Colonic mucosa (tissue), 4 donors: ENCODE results near the gene DCPS. TPM values are rescaled to one million over a fixed set of nuclear protein-coding genes. Genes with fewer than 3 reads are reported as not detected.
A peak's percentile ranks its signal among the peaks of the same experiment; 100 is the strongest.

Experiments used
- DNase-seq: peaks from one replicate; pipeline ENCODE4 v3.0.0-alpha.2; 2020
- H3K27ac ChIP-seq: fragments of 200-600 bp; one replicate; pipeline ENCODE4 v1.8.0; 2021
- H3K27me3 ChIP-seq: fragments of 200-600 bp; one replicate; pipeline ENCODE4 v1.8.0; 2021
- H3K36me3 ChIP-seq: fragments of 200-600 bp; one replicate; pipeline ENCODE4 v1.8.0; 2021
- H3K4me1 ChIP-seq: fragments of 200-600 bp; one replicate; pipeline ENCODE4 v1.8.0; 2021; ENCODE audit warnings: mild to moderate bottlenecking
- H3K4me3 ChIP-seq: fragments of 200-600 bp; one replicate; pipeline ENCODE4 v1.8.0; 2021
- H3K9ac ChIP-seq, 2 donors: one replicate each; pipeline ENCODE4 v1.7.0; 2013; ENCODE audit warnings: control low read depth in 2 of 2, low read depth in 2 of 2, low read length in 2 of 2
- H3K9me3 ChIP-seq: fragments of 200-600 bp; one replicate; pipeline ENCODE4 v1.8.0; 2021
- intact Hi-C: fragments of 100-400 bp; cut with DNase I; formaldehyde crosslinking; loops from one replicate; pipeline ENCODE4 v1.14.1; 2022
- total RNA-seq, 2 donors: library from RNA; stranded (reverse); fragmentation: NEBNext Ultra II Directional in 1 of 2; extraction: Animal tissue kit (Norgen Biotek cat#: 25700) in 1 of 2; gene quantifications; one replicate each; pipeline ENCODE4 v1.2.1, GENCODE V29; 2021
- TF ChIP-seq, protein P1 (sequence below): fragments of 200-600 bp; IDR thresholded peaks from one replicate; pipeline ENCODE4 v1.8.0; 2022; ENCODE audit warnings: antibody characterized with exemption, mild to moderate bottlenecking
- donor health status: healthy.
- donor health status: DM: no; HTN: no; CAD: no.
- donor health status: DM: no; HTN: no; CAD: no.

DCPS gene
- total RNA-seq, 2 donors from 2014 or later: 17.2 to 31.1 TPM

DNA sequence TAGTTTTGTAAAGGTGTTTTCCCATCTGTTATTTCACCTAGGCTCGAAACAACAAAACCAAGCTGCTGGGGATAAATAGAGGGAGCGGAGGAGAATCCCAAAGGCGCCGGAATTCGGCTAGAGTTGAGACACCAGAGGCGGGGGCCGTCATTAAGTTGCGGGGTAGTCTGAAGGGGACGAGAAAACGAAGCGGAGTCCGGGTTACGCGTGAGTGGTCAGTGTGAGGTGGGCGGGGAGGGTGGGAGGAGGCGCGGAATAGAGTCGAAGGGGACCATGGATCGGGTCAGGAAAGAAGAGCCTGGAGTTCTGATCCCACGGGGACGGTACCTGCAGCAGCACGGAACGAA, 35.5 kb upstream of the DCPS start:
- Histone ChIP-seq H3K27ac (peak overlapping the region; percentile 85), H3K4me1 (peaks cover 5% of the 10 kb centered on the region), H3K9ac (peak overlapping the region; percentile 89 to 93), H3K36me3 (peaks cover 17% of the 10 kb centered on the region), H3K9me3 (no peaks in the 10 kb centered on the region), H3K4me3 (peak overlapping the region; percentile 72), H3K27me3 (no peaks in the 10 kb centered on the region)
- TF ChIP-seq, protein P1, sequence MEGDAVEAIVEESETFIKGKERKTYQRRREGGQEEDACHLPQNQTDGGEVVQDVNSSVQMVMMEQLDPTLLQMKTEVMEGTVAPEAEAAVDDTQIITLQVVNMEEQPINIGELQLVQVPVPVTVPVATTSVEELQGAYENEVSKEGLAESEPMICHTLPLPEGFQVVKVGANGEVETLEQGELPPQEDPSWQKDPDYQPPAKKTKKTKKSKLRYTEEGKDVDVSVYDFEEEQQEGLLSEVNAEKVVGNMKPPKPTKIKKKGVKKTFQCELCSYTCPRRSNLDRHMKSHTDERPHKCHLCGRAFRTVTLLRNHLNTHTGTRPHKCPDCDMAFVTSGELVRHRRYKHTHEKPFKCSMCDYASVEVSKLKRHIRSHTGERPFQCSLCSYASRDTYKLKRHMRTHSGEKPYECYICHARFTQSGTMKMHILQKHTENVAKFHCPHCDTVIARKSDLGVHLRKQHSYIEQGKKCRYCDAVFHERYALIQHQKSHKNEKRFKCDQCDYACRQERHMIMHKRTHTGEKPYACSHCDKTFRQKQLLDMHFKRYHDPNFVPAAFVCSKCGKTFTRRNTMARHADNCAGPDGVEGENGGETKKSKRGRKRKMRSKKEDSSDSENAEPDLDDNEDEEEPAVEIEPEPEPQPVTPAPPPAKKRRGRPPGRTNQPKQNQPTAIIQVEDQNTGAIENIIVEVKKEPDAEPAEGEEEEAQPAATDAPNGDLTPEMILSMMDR: no peak
- no peak for DNase-seq
- intact Hi-C loops: loop anchor here (5.0 kb wide), 1 partner anchor 56 kb away; the partner anchor contains the start of genes FAM118B and RPUSD4

DNA sequence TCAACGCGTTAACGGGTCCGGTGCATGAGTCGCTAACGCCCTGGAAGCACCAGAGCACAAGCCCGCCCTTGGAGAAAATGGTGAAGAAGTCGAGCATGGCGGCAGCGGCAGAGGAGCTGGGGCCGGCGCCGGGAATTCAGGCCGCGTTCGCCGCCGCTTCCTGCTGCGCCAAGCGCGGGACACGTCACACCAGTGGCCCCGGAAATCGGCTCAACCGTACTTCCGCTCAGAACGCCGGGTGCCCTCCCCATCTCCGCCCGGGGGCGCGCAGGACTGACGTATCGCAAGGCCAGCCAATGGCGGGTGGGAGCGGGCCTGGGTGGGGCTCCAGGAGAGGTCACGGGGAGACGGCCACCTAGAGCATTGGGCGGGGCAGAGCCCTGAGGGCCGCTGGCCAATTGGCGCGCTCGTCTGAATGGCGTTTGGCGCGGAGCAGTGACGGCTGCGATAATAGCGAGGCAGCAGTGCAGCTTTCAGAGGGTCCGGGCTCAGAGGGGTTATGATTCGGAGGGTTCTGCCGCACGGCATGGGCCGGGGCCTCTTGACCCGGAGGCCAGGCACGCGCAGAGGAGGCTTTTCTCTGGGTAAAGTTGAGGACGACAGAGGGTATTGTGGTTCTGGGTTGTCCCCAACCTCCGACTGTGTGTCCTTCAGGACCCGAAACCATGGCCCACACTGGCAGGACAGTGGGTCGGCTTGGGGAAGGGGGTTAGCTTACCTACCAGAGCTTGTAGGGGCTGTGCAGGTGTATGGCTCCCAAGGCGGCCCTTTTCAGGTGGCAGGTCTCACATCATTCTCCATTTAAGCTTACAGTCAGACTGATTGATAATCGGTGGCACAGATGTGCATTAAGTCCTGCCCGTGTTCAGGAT, 34.9 kb upstream of the DCPS start, which contains the start of the genes FOXRED1 and SRPRA:
TSS of gene FOXRED1 (plus strand) at position 447 of the 872 bp plus-strand sequence. CDS start at position 500, 53 bp downstream.
TSS of gene SRPRA (minus strand) at position 188 of the 872 bp plus-strand sequence. CDS start at position 97, 91 bp downstream.
- intact Hi-C loops: loop anchor here (5.0 kb wide), 1 partner anchor 57 kb away; the partner anchor contains the start of genes FAM118B and RPUSD4
- H3K9me3 ChIP-seq: no peaks in the 10 kb centered on the region
- TF ChIP-seq, protein P1: no peak
- H3K36me3 ChIP-seq: peaks cover 12% of the 10 kb centered on the region
- H3K27me3 ChIP-seq: no peaks in the 10 kb centered on the region
- peak; percentile 100 for DNase-seq
- H3K9ac ChIP-seq: peak within 1 kb of the TSS; percentile 89 to 95
- H3K27ac ChIP-seq: peak within 1 kb of the TSS; percentile 85
- H3K4me1 ChIP-seq: peaks cover 5% of the 10 kb centered on the region
- H3K4me3 ChIP-seq: peak within 1 kb of the TSS; percentile 72

DNA sequence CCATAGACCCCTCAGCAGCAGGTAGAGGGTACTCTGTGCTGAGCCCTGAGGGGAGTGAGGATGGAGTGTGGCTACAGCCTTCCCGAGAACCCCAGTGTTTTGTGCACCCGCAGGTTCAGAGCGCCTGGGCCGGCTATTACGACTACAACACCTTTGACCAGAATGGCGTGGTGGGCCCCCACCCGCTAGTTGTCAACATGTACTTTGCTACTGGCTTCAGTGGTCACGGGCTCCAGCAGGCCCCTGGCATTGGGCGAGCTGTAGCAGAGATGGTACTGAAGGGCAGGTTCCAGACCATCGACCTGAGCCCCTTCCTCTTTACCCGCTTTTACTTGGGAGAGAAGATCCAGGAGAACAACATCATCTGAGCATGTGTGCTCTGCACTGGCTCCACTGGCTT, 26.5 kb upstream of the DCPS start:
- intact Hi-C loops: no loop called here
- Histone ChIP-seq H3K4me1 (no peaks in the 10 kb centered on the region), H3K36me3 (no peaks in the 10 kb centered on the region), H3K27ac (no peak overlapping the region), H3K4me3 (no peak overlapping the region), H3K27me3 (no peaks in the 10 kb centered on the region), H3K9ac (no peak overlapping the region), H3K9me3 (no peaks in the 10 kb centered on the region)
- no peak for DNase-seq
- TF ChIP-seq, protein P1: no peak

DNA sequence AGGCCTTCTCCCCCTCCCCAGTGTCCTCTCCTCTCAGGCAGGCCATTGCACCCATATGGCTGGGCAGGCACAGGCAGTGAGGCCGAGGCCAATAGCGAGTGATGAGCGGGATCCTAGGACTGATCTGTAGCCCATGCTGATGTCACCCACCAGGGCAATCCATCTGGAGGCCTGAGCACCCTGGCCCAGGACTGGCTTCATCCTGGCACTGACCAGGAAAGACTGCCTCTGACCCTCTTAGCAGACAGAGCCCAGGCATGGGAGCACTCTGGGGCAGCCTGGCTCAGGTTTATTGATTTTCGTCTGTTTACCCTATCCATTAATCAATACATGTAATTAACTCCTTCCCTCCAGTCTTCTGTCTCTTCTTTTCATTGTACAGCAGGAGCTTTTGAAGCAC, 26.1 kb upstream of the DCPS start:
- Histone ChIP-seq H3K4me3 (no peak overlapping the region), H3K27ac (no peak overlapping the region), H3K36me3 (no peaks in the 10 kb centered on the region), H3K9me3 (no peaks in the 10 kb centered on the region), H3K9ac (no peak overlapping the region), H3K27me3 (no peaks in the 10 kb centered on the region), H3K4me1 (no peaks in the 10 kb centered on the region)
- intact Hi-C loops: no loop called here
- TF ChIP-seq, protein P1: no peak
- no peak for DNase-seq

DNA sequence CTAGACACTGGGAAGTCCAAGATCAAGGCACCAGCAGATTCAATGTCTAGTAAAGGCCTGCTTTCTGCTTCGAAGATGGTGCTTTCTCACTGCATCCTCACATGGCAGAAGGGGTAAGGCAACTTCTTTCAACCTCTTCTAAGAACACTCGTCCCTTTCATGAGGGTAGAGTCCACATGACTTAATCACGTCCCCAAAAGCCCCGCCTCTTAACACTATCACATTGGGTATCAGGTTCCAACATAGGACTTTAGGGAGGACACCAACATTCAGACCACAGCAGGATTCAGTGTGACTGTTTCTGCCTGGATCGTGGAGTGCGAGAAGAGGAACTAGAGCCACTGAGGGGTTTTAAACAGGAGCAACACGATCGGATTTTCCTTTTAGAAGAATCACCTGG, 24.7 kb upstream of the DCPS start:
- H3K27me3 ChIP-seq: no peaks in the 10 kb centered on the region
- intact Hi-C loops: no loop called here
- TF ChIP-seq, protein P1: no peak
- no peaks in the 10 kb centered on the region for H3K9me3 ChIP-seq
- H3K36me3 ChIP-seq: no peaks in the 10 kb centered on the region
- no peak overlapping the region for H3K9ac ChIP-seq
- no peak overlapping the region for H3K27ac ChIP-seq
- H3K4me3 ChIP-seq: no peak overlapping the region
- H3K4me1 ChIP-seq: peaks cover 6% of the 10 kb centered on the region
- DNase-seq: no peak
